Measurements from ENCODE around the gene CX3CR1.

GRCh38 chr3:39254806-39255449, 24.9 kb downstream of the CX3CR1 start:
- TF ChIP-seq EZH2 (IDR thresholded peaks at IDR 0.05; ENCODE audit: insufficient read depth, poor library complexity, severe bottlenecking) (no peak), EZH2phosphoT487 (IDR thresholded peaks at IDR 0.05; ENCODE audit: insufficient read depth, low read depth) (no peak)

Data from GM23248 (cell line).